HuH-7.5 (cell line): ENCODE measurements around the gene ZFP69B.

Source experiments
- DNase-seq: peaks from one replicate; pipeline ENCODE4 v3.0.0; 2011; ENCODE audit warnings: low spot score

Gene ZFP69B

DNA sequence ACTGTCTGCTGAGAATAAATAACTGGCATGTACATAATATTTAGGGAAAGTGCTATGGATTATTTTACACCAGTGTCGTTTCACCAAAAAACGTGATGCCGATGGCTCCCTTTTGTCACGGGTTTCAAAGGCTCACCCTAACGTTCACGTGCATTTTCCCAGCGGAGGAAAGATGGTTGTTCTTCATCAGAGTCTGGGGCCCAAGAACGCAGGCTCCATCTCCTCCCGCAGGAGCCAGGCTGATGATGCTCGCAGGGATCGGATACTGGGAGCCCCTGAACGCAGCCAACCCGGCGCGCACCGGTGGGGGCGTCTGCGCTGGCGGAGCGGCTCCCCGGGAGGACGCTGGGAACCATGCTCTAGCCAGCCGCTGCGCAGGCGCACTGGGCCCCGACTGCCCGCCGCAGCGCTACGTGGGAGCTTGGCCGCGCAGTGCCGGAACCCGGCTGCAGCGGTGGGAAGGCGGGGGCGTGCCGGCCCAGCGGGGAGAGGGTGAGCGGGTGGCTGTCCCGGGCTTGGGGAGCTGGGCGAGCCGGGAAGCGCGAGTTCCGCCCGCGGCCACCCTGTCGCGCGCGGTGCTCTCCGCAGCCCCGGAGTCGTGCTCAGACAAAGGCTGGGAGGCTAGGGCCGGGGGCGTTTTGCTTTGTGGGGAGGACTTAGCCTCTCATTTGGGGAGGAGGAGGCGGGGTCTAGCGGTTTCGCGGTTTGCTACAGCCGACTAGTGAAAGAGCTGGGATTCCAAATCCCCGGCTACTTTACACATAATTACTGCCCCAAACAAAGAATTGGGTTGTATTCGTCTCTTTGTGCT lies at the start of gene ZFP69B:
ZFP69B (plus strand) TSS at position 793 of the 811 bp plus-strand sequence. CDS start 486 bp downstream, outside the sequence.
- DNase-seq: peak; percentile 85

DNA sequence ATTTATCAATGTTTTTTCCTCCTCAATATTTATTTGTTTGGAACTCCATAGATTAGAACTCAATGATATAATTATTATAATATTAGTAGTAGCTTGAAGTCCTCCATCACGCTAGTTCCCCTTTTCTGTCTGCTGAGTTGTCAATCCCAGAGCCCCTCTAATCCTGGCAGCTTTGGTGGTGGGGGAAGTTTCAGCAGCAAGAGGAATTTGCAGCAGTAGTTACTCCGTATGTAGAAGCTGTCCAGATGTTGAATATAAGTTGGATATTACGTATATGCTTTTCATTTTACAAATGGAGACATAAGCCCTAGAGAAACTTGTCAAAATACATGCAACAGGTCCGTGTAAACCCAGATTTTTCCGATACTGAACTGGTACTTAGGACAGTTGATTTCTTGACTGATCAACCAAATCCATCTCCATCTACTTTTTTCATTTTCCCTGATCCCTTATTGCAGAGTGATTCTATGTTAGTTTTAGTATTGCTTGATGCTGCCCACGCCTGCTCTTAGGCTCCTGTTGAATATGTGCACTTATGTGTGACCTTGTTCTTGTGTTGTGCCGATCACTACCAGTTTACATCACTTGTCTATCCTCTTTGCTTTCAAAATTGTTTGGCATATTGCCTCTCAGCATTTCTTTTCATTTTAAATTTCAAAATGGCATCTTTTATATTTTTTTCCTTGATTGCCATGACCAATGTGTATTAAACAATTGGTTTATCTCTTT lies 48.6 kb upstream of the ZFP69B start:
- DNase-seq: no peak

DNA sequence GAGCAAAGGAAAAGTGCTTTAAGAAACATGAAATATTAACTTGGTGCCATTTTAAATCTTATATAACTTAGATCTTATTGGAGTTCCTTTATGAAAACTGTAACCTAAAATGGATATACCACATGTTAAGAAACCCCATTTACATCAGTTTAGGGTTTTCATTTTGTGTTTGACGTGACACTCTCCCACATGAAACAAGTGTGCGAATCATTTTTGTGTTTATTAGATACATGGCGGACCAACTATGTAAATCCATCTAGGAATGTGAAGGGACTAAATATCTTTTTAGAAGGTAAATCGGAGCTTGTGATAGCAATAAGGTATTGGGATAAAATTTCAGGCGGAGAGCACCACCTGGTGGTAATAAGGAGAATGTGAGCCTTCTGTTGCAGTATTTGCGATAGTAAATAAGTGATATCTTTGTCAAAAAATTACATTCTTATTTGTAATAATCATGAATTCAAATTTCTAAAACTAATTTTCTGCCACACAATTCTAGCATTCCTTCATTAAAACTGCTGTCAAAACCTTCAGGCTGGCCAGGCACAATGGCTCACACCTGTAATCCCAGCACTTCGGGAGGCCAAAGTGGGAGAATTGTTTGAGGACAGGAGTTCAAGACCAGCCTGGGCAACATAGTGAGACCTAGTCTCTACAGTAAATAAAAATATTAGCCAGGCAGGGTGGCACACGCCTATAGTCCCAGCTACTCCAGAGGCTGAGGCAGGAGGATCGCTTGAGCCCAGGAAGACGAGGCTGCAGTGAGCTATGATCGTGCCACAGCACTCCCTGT lies 45.4 kb upstream of the ZFP69B start:
- DNase-seq: no peak

DNA sequence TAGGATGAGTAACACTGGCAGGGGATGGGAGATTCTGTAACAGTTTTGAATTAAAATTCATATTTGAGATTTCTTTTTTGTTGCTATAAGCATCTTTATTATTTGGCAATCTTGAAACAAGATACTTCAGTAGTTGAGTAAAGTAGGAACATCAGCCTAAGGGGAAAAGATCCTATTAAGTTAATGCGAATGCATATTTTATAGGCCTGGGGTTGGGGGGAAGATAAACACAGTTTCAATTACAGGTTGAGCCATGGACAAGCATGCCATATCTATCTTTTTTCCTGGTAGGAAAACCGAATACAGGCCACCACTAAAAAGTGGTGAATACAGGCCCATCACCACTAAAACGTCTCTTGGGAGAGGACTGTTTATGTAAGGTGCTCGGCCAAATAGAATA lies 44.5 kb upstream of the ZFP69B start:
- DNase-seq: no peak

DNA sequence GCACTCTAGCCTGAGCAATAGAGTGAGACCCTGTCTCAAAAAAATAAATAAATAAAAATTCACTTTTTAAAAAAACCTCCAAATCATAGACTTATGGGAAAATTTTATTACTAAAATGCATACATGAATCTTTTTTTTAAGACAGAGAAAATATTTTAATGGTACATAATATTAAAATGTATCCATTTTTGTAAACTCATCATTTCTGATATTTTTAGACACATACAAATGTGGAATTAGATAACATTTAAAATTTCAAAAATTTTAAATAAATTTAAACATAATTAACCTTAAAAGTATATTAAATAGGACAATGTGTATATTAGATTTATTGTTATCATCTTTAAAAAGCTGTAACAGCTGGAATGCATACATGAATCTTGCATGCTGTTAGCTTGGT lies 42.8 kb upstream of the ZFP69B start:
- DNase-seq: no peak

DNA sequence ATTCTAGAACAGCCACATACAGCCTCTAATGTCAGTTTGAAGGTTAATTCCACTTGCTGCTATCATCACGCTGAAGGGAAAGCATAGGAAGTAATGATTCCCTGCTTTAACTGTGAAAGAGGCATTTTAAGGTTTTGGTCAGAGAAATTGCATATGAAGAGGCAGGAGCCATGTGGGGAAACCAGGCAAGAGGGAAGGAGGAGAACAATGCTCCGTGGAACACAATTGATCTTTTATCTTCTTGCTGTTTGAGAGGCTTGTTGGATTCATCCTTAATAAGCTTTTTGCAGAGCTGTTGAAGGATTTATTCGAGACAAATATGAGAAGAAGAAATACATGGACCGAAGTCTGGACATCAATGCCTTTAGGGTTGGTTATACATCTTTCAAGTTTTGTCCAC lies 40.8 kb upstream of the ZFP69B start:
- DNase-seq: no peak

GRCh38 chr1:40411294-40411693 lies 39.0 kb upstream of the ZFP69B start:
- DNase-seq: no peak

DNA sequence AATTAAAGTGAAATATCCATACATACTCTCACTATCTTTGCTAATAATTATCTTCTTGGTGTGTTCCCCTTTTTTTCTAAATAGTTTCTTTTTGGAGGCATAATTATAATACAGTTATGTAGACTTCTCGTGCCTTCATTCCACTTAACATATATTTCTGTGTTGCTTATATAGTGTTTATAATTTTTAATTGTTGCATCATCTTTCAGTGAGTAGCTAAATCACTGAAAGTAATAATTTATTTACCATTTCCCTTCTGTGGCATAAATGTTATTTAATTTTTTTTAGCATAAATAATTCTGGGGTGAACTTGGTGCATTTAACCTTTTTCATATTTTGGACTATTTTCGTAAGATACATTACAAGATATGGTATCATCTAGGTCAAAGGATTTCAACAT lies 38.4 kb upstream of the ZFP69B start:
- no peak for DNase-seq

GRCh38 chr1:40413527-40414252 lies 36.6 kb upstream of the ZFP69B start:
- no peak for DNase-seq

GRCh38 chr1:40414331-40414730 lies 35.9 kb upstream of the ZFP69B start:
- no peak for DNase-seq

- DNase-seq: no peak
Observed at GRCh38 chr1:40416709-40417108, 33.6 kb upstream of the ZFP69B start.

DNA sequence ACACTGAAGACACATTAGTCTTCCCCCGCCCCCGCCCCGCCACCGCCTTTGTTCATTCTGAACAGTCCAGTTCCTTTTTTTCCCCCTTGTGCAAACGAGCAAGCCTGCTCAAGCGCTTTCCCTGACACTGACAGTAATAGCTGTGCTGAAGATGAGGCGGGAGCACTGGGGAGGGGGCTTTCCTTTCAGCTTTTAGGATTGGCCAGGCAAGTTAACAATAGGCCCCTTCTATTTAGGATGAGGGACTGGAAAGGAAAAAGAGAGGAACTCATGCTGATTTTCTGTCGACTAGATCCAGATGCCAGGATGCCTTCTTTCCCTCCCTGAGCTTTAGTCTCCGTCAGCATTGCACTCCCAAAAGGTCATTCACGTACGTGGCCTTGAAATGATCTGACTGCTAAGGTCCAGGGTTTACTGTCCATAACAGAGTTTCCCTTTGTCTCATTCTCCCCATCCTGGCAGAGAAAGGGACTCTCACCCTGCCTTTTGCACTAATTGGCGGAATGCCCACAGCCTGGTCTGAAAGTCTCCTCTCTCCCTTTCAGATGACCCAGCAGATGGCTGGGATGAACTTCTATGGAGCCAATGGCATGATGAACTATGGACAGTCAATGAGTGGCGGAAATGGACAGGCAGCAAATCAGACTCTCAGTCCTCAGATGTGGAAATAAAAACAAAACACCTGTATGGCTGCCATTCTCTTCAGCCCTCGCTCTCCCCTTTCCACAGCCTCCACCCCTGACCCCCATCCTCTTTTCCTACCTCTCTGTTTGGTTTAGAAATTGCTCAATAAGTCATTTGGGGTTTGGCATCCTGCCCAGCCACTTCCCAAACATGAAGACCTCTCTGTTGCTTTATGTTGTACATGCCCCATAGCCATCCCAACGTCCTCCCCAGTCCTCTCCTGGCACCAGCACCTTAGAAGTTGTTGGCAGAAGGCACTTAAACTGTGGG lies 28.6 kb upstream of the ZFP69B start:
- peak; percentile 21 for DNase-seq

GRCh38 chr1:40422630-40423263 lies 27.5 kb upstream of the ZFP69B start:
- DNase-seq: no peak

GRCh38 chr1:40423264-40423642 lies 27.0 kb upstream of the ZFP69B start:
- DNase-seq: no peak

DNA sequence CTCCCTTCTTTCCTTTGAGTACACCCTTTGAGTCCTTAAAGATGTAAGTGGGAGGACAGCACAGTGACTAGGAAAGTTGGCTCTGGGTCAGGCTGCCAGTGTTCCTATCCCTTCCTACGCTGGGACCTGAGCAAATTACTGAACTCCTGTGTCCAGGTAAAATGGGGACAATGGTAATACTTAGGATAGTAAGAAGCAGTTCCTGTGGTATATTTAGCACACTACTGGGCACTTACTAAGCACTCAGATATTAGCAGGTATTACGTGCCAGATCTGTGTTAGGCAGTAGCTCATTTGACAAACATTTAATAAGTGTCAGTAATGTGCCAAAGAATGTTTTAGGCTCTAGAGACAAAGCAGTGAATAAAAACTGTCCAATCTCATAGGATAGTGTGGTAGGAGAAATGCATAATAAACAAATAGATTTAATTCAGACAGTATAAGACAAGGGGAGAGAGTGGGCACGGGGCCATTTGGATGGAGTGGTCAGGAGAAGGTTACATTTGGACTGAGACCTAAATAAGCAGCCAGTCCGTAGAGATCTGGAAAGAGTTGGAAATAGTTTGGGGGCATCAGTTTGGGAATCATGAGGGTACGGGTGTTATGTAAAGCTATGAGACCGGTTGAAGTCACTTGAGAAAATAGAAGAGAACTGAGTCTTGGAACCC lies 26.2 kb upstream of the ZFP69B start:
- DNase-seq: no peak

GRCh38 chr1:40425198-40425597 lies 25.1 kb upstream of the ZFP69B start:
- DNase-seq: no peak

- no peak for DNase-seq
Observed at GRCh38 chr1:40431385-40431784, 18.9 kb upstream of the ZFP69B start.

DNA sequence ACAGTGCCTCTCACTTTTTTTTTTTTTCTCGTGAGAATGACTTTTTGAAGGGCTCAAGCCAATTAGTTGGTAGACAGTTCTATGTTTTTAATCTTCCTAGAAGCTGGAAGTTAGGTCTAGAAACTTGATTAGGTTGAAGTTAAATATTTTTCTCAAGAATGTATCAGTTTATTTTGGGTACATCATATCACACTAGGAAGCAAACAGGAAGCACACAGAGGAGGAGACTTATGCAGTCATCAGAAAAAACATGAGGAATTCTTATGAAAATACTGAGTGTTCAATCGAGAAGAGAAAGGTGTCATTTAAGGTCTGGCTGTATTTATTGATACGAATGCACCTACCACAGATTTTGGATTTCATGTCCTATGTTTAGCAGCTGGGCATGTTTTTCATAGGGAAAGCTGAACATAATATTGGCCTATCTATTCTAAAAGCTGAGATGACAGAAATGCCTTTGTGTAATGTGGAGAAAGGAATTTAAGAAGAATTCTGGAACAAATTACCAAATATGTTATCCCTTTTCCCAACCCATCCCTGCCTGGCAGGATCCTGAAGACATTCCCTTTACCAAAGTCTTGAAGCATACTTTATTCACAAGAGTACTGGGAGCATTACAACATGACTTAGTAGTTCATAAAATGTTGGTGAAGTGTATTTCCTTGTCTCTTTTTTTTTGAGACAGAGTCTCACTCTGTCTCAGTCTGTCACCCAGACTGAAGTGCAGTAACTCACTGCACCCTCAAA lies 17.5 kb upstream of the ZFP69B start:
- no peak for DNase-seq

- no peak for DNase-seq
Observed at GRCh38 chr1:40435471-40435870, 14.8 kb upstream of the ZFP69B start.
